ENCODE results near the gene NAA38.

GRCh38 chr17:7848131-7848579 is 9.2 kb downstream of the NAA38 start:
- TF ChIP-seq POLR2A (IDR thresholded peaks at IDR 0.05), result no peak
- TF ChIP-seq CTCF (IDR thresholded peaks at IDR 0.05), result no peak

Data from thyroid gland (tissue), 4 donors.